GM12874 (cell line): ENCODE data around the gene HES3.

Experiments used
- TF ChIP-seq, protein P1 (sequence below): IDR thresholded peaks from 2 replicates; pipeline ENCODE4 v1.5.1; 2011; ENCODE audit warnings: low read depth, mild to moderate bottlenecking, control low read depth, low read length, moderate library complexity; ENCODE audit not compliant: insufficient read depth

HES3 gene

DNA sequence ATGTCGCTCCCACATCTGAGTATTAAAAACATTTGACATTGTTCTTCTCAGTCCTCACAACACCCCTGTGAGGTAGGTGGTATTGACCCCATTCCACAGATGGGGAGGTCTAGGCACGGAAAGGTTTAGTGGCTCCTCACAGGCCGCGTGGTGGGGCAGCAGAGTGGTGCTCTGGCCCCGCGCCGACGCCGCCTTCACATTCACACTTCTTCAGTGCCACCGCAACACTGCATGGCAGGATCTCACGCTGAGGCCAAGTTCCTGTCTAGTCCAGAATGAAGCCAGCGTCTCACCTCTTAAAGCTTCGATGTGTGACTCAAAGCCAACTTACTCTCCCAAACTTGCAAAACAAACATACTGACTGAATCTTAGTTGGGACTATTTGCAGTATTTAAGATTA, 20.4 kb upstream of the HES3 start:
- TF ChIP-seq, protein P1, sequence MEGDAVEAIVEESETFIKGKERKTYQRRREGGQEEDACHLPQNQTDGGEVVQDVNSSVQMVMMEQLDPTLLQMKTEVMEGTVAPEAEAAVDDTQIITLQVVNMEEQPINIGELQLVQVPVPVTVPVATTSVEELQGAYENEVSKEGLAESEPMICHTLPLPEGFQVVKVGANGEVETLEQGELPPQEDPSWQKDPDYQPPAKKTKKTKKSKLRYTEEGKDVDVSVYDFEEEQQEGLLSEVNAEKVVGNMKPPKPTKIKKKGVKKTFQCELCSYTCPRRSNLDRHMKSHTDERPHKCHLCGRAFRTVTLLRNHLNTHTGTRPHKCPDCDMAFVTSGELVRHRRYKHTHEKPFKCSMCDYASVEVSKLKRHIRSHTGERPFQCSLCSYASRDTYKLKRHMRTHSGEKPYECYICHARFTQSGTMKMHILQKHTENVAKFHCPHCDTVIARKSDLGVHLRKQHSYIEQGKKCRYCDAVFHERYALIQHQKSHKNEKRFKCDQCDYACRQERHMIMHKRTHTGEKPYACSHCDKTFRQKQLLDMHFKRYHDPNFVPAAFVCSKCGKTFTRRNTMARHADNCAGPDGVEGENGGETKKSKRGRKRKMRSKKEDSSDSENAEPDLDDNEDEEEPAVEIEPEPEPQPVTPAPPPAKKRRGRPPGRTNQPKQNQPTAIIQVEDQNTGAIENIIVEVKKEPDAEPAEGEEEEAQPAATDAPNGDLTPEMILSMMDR, result no peak

DNA sequence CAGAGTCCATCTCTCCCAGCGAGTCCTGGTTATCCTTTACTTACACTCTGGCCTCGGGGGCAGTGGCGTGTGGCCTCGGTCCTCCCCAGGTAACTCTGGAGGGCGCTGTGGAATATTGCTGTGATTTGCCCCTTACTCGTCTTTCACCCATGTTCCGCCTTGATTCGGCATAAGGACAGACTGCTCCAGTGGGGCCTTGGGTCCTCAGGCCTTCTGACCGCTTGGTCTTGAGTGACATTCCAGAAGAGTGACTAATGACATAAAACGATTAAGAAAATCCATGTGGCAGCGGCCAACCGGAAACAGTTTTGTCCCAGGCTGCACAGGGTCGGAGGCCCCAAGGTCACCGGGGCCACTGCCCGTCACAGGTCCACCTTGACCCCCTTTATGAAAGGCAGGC, 19.3 kb upstream of the HES3 start:
- TF ChIP-seq, protein P1, result no peak

DNA sequence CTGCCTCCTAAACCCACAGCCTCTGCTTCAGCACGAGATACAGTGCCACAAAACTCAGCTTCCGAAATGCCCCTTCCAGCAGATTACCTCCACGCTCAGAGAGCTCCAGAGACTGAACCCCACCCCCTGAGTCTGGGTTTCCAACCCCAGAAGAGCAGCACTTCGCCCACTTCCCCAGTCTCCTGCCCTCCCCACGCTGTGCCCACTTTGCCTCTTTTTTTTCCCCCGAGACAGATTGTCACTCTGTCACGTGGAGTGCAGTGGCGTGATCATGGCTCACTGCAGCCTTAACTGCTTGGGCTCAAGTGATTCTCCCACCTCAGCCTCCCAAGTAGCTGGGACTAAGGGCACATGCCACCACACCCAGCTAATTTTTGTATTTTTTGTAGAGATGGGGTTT, 18.3 kb upstream of the HES3 start:
- TF ChIP-seq, protein P1, result no peak

DNA sequence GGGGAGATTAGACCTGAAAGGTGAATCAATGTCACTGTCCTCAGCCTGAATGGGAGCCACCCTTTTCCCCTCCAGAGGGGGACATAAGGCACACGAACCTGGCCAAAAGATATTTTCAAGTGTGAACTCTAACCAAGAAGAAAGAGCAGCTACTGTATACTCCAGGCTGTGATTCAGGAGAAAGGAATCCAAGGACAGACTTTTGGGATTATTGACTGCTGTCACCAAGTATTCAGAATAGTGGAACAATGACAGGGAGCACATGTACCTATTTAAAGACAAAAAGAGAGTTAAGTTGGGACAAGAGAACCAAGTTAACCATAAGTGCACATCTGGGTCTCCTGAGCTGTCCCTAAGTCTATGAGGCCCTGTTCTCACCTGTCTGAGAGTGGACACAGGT, 10.6 kb upstream of the HES3 start:
- TF ChIP-seq, protein P1, result no peak

DNA sequence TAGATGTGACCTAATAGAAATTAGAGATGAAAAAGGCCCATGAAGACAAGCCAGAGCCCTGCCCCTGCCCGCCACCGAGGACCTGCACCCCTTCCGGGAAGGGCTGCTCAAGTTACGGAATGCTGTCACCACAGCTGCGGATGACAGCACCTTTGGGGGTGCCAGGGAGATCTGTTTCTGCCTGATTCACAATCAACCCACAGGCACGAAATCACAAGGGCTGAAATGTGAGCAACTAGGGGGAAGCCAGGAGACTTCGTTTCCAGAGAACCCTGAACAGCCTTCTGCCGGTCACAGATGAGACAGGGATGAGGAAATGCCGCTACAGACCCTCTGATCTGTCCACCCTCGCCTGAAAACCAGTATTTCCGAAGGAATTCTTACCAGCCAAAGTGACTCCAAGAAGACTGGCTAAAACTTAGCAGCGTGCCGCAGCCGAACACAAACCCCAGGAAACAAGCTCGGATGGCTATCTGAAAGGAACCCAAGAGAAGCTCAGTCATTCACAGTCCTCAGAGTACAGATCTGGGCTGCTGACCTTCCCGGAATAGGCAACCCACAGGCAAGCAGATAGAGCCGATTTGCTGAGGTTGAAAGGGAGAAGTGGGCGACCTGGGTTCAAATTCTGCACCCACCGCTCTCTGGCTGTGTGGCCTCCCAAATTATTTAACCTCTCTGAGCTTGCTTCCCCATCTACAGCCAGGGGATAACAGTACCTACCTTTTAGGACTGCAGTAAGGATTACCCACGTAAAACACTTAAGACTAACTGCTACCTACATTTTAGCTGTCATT, 9.3 kb upstream of the HES3 start:
- TF ChIP-seq, protein P1, result no peak

DNA sequence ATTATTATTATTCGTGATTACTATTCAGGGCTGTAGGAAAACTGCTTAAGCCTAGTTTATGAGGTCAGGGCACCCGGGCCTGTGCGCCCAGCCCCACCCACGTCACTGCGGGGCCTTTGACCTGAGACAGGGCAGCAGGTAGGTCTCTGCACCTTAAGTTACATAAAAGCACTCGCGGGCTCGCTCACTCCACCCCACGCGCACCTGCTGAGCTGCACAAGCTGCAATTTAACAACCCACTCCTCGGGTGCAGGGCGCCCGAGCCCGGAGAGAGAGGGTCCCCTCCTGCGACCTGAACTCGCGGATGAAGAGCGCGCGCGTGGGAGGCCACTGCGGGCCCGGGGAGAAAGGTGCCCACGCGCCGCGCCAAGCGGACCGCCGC, 8.7 kb upstream of the HES3 start:
- TF ChIP-seq, protein P1, result no peak

DNA sequence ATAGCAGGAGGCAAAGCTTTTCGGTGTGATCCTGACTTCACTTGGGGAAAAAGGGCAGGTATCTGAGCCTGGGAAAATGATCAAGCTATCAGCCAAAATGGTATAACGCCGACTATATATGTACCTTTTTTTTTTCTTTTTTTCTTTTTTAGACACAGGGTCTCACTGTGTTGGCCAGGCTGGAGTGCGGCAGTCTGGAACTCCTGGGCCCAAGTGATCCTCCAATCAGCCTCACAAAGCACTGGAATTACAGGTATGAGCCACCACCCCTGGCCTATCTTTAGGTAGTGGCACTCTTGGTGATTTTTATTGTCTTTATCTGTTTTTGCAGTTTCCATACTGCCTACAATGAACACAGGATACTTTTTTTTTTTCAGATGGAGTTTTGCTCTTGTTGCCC, 6.9 kb upstream of the HES3 start:
- TF ChIP-seq, protein P1, result no peak
